ENCODE measurements around the gene MYL11. TPM values are rescaled to one million over a fixed set of nuclear protein-coding genes. Genes with fewer than 3 reads are reported as not detected.
"Not testable (repeated sequence)": the region's sequence is repeated elsewhere in the genome, so short reads cannot be mapped to it uniquely, and the experiment has no call there.

The MYL11 gene
- total RNA-seq, 2 experiments from 2014 or later, result 0.87 to 1.2 TPM

DNA sequence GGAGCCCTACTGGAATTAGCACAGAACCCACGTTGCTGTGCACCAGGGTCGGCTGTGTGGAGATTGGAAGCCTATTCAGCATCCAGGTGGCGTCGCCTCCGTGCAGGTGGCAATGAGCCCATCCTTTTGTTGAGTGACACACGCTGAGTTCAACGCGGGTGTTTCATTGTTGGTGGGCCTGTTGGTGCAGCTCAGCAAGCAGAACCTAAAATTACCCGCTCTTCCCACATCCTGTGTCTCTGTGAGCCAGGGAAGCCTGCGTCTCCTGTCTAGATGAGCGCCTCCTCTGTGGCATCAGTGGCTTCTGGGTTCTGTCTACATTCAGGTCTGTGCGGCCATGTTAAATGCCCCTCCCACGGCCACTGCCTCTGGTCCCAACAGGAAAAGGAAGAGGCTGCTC is 34.0 kb upstream of the MYL11 start:
- ChIA-PET POLR2A (no interaction called here), CTCF (no interaction called here)
- no peaks in the 10 kb centered on the region for H3K36me3 Mint-ChIP-seq (ENCODE audit: low read depth)
- peak; percentile 29 for DNase-seq
- TF ChIP-seq, protein P1, sequence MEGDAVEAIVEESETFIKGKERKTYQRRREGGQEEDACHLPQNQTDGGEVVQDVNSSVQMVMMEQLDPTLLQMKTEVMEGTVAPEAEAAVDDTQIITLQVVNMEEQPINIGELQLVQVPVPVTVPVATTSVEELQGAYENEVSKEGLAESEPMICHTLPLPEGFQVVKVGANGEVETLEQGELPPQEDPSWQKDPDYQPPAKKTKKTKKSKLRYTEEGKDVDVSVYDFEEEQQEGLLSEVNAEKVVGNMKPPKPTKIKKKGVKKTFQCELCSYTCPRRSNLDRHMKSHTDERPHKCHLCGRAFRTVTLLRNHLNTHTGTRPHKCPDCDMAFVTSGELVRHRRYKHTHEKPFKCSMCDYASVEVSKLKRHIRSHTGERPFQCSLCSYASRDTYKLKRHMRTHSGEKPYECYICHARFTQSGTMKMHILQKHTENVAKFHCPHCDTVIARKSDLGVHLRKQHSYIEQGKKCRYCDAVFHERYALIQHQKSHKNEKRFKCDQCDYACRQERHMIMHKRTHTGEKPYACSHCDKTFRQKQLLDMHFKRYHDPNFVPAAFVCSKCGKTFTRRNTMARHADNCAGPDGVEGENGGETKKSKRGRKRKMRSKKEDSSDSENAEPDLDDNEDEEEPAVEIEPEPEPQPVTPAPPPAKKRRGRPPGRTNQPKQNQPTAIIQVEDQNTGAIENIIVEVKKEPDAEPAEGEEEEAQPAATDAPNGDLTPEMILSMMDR (IDR thresholded peaks at IDR 0.05), result no peak
- H3K27ac Mint-ChIP-seq, result peak overlapping the region; percentile 49
- peak; percentile 35 for ATAC-seq
- H3K4me3 Mint-ChIP-seq, result no peak overlapping the region
- H3K4me1 Mint-ChIP-seq (ENCODE audit: low read depth), result peaks cover 17% of the 10 kb centered on the region
- H3K27me3 Mint-ChIP-seq, result no peaks in the 10 kb centered on the region
- no peaks in the 10 kb centered on the region for H3K9me3 Mint-ChIP-seq
- intact Hi-C loops (cut with micrococcal nuclease), result no loop called here

DNA sequence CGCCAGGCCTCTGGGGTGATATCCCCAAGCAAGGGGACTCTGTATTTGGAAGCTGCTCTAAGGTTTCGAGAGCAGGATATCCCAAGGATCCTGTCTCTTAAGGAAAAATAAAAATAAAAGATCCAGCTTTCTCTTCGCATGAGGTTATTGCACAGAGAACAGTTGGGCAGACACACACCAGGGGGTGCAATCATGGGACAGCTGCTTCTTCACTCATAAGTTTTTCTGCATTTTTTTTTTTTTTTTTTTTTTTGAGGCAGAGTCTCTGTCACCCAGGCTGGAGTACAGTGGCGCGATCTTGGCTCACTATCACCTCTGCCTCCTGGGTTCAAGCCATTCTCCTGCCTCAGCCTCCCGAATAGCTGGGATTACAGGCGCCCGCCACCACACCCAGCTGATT is 32.6 kb upstream of the MYL11 start:
- CTCF ChIA-PET, result interaction anchor here (0.7 to 1.2 kb wide), 4 partner anchors 23 to 67 kb away, joined by 3 to 5 read pairs (median 3); no protein-coding TSS in a partner anchor
- H3K9me3 Mint-ChIP-seq; H3K36me3 Mint-ChIP-seq (ENCODE audit: low read depth); DNase-seq; H3K27me3 Mint-ChIP-seq; H3K27ac Mint-ChIP-seq; H3K4me3 Mint-ChIP-seq; H3K4me1 Mint-ChIP-seq (ENCODE audit: low read depth); intact Hi-C loops (cut with micrococcal nuclease); ATAC-seq: not testable (repeated sequence)
- POLR2A ChIA-PET, result interaction anchor here (1.2 to 1.5 kb wide), 3 partner anchors 10 to 57 kb away, joined by 3 to 9 read pairs (median 3); no protein-coding TSS in a partner anchor

DNA sequence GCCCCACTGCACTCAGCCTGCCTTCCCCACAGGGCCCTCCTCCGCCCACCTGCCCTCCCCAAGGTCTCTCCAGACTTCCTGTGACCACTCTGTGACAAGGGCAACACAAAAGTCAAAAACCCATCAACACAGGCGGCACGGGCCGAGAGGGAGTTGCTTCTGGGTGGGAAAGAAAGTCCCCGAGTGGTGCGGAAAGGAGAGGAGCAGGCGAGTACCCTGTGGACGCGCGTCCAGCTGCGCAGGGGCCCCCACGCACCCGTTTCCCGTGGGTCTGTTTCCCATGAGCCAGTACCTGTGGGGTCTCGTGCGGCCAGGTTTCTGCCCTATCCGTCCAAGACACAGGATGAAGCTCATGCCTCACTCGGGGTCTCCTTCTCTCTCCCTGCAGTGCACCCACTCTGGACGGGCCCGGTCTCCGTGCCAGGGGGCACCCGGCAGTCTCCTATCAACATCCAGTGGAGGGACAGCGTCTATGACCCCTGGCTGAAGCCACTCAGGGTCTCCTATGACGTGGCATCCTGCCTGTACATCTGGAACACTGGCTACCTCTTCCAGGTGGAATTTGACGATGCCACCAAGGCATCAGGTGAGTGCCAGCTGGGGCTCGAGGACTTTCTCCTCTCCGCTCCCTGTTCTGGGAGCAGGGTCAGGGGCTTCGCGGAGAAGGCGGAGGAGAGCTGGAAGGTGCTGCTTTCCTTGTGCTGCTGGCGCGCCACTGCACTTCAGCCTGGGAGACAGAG is 31.7 kb upstream of the MYL11 start:
- Mint-ChIP-seq H3K9me3 (no peaks in the 10 kb centered on the region), H3K4me3 (no peak overlapping the region), H3K4me1 (ENCODE audit: low read depth) (peaks cover 9% of the 10 kb centered on the region), H3K27ac (no peak overlapping the region), H3K27me3 (no peaks in the 10 kb centered on the region), H3K36me3 (ENCODE audit: low read depth) (no peaks in the 10 kb centered on the region)
- ChIA-PET CTCF (no interaction called here), POLR2A (interaction anchor here (1.4 to 1.5 kb wide), 2 partner anchors 10 to 11 kb away, joined by 3 to 9 read pairs; no protein-coding TSS in a partner anchor)
- ATAC-seq (no peak), DNase-seq (no peak)
- TF ChIP-seq, protein P1 (IDR thresholded peaks at IDR 0.05), result no peak
- intact Hi-C loops (cut with micrococcal nuclease), result no loop called here

DNA sequence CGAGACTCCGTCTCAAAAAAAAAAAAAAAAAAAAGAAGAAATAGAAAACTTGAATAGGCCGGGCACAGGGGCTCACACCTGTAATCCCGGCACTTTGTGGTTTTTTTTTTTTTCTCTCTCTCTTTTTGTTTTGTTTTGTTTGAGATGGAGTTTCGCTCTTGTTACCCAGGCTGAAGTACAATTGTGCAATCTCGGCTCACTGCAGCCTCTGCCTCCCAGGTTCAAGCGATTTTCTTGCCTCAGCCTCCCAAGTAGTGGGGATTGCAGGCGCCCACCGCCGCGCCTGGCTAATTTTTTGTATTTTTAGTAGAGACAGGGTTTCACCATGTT is 31.1 kb upstream of the MYL11 start:
- H3K4me3 Mint-ChIP-seq; H3K36me3 Mint-ChIP-seq (ENCODE audit: low read depth); intact Hi-C loops (cut with micrococcal nuclease); ATAC-seq; H3K9me3 Mint-ChIP-seq; H3K27ac Mint-ChIP-seq; H3K4me1 Mint-ChIP-seq (ENCODE audit: low read depth); DNase-seq; CTCF ChIA-PET; H3K27me3 Mint-ChIP-seq: not testable (repeated sequence)
- POLR2A ChIA-PET, result interaction anchor here (1.4 kb wide), 1 partner anchor 9 kb away, joined by 3 read pairs; no protein-coding TSS in a partner anchor

DNA sequence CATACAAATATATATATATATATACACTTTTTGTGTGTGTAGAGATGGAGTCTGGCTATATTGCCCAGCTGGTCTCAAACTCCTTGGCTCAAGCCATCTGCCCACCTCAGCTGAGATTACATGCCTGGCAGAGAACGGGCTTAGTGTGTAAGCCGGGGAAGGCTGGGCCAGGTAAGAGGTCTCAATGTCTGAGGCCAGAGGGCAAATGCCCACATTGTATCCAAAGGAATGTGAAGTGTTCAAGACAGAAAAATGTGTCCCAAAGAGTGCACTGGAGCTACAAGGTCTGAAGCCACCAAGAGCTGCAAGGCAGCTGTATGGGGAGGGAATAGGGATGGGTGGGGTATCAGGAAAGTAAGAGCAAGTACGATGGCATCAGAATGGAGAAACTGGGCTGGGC is 28.3 kb upstream of the MYL11 start:
- H3K27ac Mint-ChIP-seq, result no peak overlapping the region
- ATAC-seq (no peak), DNase-seq (no peak)
- no peak overlapping the region for H3K4me3 Mint-ChIP-seq
- ChIA-PET CTCF (interaction anchor here (1.0 to 1.3 kb wide), 2 partner anchors 10 to 63 kb away, joined by 3 to 4 read pairs; no protein-coding TSS in a partner anchor), POLR2A (interaction anchor here (0.6 to 1.4 kb wide), 2 partner anchors 8 to 1338 kb away, joined by 3 to 7 read pairs; partner anchors contain the start of gene CD2BP2)
- H3K9me3 Mint-ChIP-seq, result no peaks in the 10 kb centered on the region
- no peaks in the 10 kb centered on the region for H3K27me3 Mint-ChIP-seq
- H3K4me1 Mint-ChIP-seq (ENCODE audit: low read depth), result peaks cover 20% of the 10 kb centered on the region
- intact Hi-C loops (cut with micrococcal nuclease), result no loop called here
- TF ChIP-seq, protein P1 (IDR thresholded peaks at IDR 0.05), result no peak
- peaks cover 20% of the 10 kb centered on the region for H3K36me3 Mint-ChIP-seq (ENCODE audit: low read depth)

DNA sequence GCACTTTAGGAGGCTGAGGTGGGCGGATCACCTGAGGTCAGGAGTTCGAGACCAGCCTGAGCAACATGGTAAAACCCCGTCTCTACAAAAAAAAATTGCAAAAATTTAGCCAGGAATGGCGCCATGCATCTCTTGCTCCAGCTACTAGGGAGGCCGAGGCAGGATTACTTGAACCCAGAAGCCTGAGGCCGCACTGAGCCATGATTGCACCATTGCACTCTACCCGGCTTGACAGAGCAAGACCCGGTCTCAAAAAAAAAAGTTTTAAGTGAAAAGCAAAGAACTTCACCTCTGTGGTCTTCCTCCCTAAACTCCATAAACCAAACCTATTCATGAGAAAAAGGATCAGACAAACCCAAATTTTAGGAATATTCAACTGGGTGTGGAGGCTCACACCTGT is 26.5 kb upstream of the MYL11 start:
- H3K9me3 Mint-ChIP-seq, result no peaks in the 10 kb centered on the region
- POLR2A ChIA-PET, result interaction anchor here (1.0 kb wide), 1 partner anchor 8 kb away, joined by 4 read pairs; no protein-coding TSS in a partner anchor

More for the DNA sequence above, 26.5 kb upstream of the MYL11 start:
- ATAC-seq, result no peak
- intact Hi-C loops (cut with micrococcal nuclease), result no loop called here
- Mint-ChIP-seq H3K4me1 (ENCODE audit: low read depth) (peaks cover 30% of the 10 kb centered on the region), H3K27ac (peak overlapping the region; percentile 10), H3K4me3 (no peak overlapping the region), H3K36me3 (ENCODE audit: low read depth) (peaks cover 31% of the 10 kb centered on the region), H3K27me3 (no peaks in the 10 kb centered on the region)
- TF ChIP-seq, protein P1 (IDR thresholded peaks at IDR 0.05), result no peak
- CTCF ChIA-PET, result no interaction called here
- DNase-seq, result no peak
